GM21737 (cell line): Measurements from ENCODE around the gene NT5DC2.
A peak's percentile ranks its signal among the peaks of the same experiment; 100 is the strongest.

Source experiments
- ATAC-seq: cut with Tn5 transposase; IDR thresholded peaks from one replicate; pipeline ENCODE4 v1.9.1; 2021; ENCODE audit warnings: mild to moderate bottlenecking, moderate library complexity; ENCODE audit not compliant: unreplicated experiment

The NT5DC2 gene

GRCh38 chr3:52533623-52534280 lies at the start of gene NT5DC2:
Gene NT5DC2 (minus strand): TSS chr3:52533857. CDS start chr3:52533737, 120 bp downstream.
- peak; percentile 32 for ATAC-seq

- ATAC-seq = no peak
Observed at GRCh38 chr3:52574056-52574965, 40.7 kb upstream of the NT5DC2 start.

GRCh38 chr3:52572221-52572620 lies 38.6 kb upstream of the NT5DC2 start:
- ATAC-seq = no peak

- no peak for ATAC-seq
Observed at GRCh38 chr3:52570076-52570475, 36.4 kb upstream of the NT5DC2 start.

GRCh38 chr3:52568069-52568468 lies 34.4 kb upstream of the NT5DC2 start:
- ATAC-seq = no peak

GRCh38 chr3:52563984-52564383 lies 30.3 kb upstream of the NT5DC2 start:
- no peak for ATAC-seq

- ATAC-seq = no peak
Observed at GRCh38 chr3:52561028-52561747, 27.5 kb upstream of the NT5DC2 start.

GRCh38 chr3:52558436-52558835 lies 24.8 kb upstream of the NT5DC2 start:
- no peak for ATAC-seq

- ATAC-seq = no peak
Observed at GRCh38 chr3:52557011-52557960, 23.6 kb upstream of the NT5DC2 start.

GRCh38 chr3:52555056-52555455 lies 21.4 kb upstream of the NT5DC2 start:
- no peak for ATAC-seq

GRCh38 chr3:52554026-52554755 lies 20.5 kb upstream of the NT5DC2 start:
- ATAC-seq = no peak

GRCh38 chr3:52552089-52552488 lies 18.4 kb upstream of the NT5DC2 start:
- ATAC-seq = no peak

GRCh38 chr3:52551118-52551517 lies 17.5 kb upstream of the NT5DC2 start:
- ATAC-seq = no peak

GRCh38 chr3:52547143-52547542 lies 13.5 kb upstream of the NT5DC2 start:
- ATAC-seq = no peak

- ATAC-seq = no peak
Observed at GRCh38 chr3:52546111-52546901, 12.6 kb upstream of the NT5DC2 start.

GRCh38 chr3:52544937-52545336 lies 11.3 kb upstream of the NT5DC2 start:
- no peak for ATAC-seq

GRCh38 chr3:52541050-52541449 lies 7.4 kb upstream of the NT5DC2 start:
- ATAC-seq = no peak

GRCh38 chr3:52539010-52539653 lies 5.5 kb upstream of the NT5DC2 start:
- ATAC-seq = no peak
